ENCODE results near the gene CCDC33. TPM values are rescaled to one million over a fixed set of nuclear protein-coding genes. Genes with fewer than 3 reads are reported as not detected.

Gene CCDC33
- total and polyA plus RNA-seq, 2 experiments from 2014 or later: 2.6 to 2.8 TPM

GRCh38 chr15:74302821-74303359, 66.8 kb downstream of the CCDC33 start (continued):
- TF ChIP-seq JUNB (IDR thresholded peaks at IDR 0.05; ENCODE audit: unreplicated experiment): no peak
- peak; percentile 30 for TF ChIP-seq EZH2 (IDR thresholded peaks at IDR 0.05; ENCODE audit: low read depth, unreplicated experiment)
- no peak for TF ChIP-seq ZNF114 (CRISPR knock-in tag; IDR thresholded peaks at IDR 0.05)
- TF ChIP-seq ETS1 (IDR thresholded peaks at IDR 0.05): no peak
- TF ChIP-seq EZH2phosphoT487 (IDR thresholded peaks at IDR 0.05; ENCODE audit: unreplicated experiment): no peak
- no peak for TF ChIP-seq ZNF331 (CRISPR knock-in tag; IDR thresholded peaks at IDR 0.05; ENCODE audit: low read depth)

GRCh38 chr15:74303741-74304309, 67.7 kb downstream of the CCDC33 start:
- Mint-ChIP-seq H3K27ac (no peak overlapping the region), H3K4me3 (peak overlapping the region; percentile 34; the same call in 1 of the 3 replicates), H3K4me1 (peaks cover 77% of the 10 kb centered on the region), H3K9me3 (no peaks in the 10 kb centered on the region; the same call in 1 of the 3 replicates), H3K27me3 (ENCODE audit: insufficient read depth, low read depth, poor library complexity) (peaks cover 55% of the 10 kb centered on the region), H3K36me3 (ENCODE audit: low read depth) (no peaks in the 10 kb centered on the region; the same call in 2 of the 3 replicates)
- ATAC-seq: no peak
- no peak overlapping the region for H3K27ac ChIP-seq (ENCODE audit: low read depth)
- H3K9me2 ChIP-seq (ENCODE audit: insufficient read depth): no peaks in the 10 kb centered on the region
- peaks cover 73% of the 10 kb centered on the region for H3K4me1 ChIP-seq (ENCODE audit: insufficient read depth)
- H3F3A ChIP-seq (replicated peaks; ENCODE audit: low read depth): no peaks in the 10 kb centered on the region; the same call in 1 of the 2 replicates
- no peaks in the 10 kb centered on the region for H3K79me2 ChIP-seq (replicated peaks; ENCODE audit: insufficient read depth)
- TF ChIP-seq EZH2phosphoT487 (IDR thresholded peaks at IDR 0.05; ENCODE audit: unreplicated experiment) (no peak), POLR2AphosphoS5 (IDR thresholded peaks at IDR 0.05; ENCODE audit: low read depth) (no peak), CTCF (conservative IDR thresholded peaks at IDR 0.05; ENCODE audit: low read depth in 2 of 2) (0 out of 4 replicates have a peak, but pooled peaks of 1 of the 2 experiments have one; percentile 1), JUNB (IDR thresholded peaks at IDR 0.05; ENCODE audit: unreplicated experiment) (no peak), REST (IDR thresholded peaks at IDR 0.05; ENCODE audit: unreplicated experiment) (no peak), NANOG (IDR thresholded peaks at IDR 0.05; ENCODE audit: borderline replicate concordance) (no peak), EZH2 (IDR thresholded peaks at IDR 0.05; ENCODE audit: low read depth, unreplicated experiment) (no peak), ZNF462 (CRISPR knock-in tag; IDR thresholded peaks at IDR 0.05) (no peak)
- peaks cover 61% of the 10 kb centered on the region for H3K27me3 ChIP-seq (ENCODE audit: insufficient read depth)
- DNase-seq (ENCODE audit: low spot score): peak; percentile 51
- H3K4me2 ChIP-seq: peak overlapping the region; percentile 60
- no peak overlapping the region for H2AFZ ChIP-seq
- no peaks in the 10 kb centered on the region for H4K20me1 ChIP-seq (replicated peaks; ENCODE audit: insufficient read depth)
- H3K36me3 ChIP-seq (ENCODE audit: insufficient read depth): no peaks in the 10 kb centered on the region
- H3K4me3 ChIP-seq: no peak overlapping the region

Data from GM23338 (cell line).